ENCODE results near the gene WAPL. TPM values are rescaled to one million over a fixed set of nuclear protein-coding genes. Genes with fewer than 3 reads are reported as not detected.

WAPL gene
- total RNA-seq, 1 donor from 2014 or later, result 80.3 TPM

DNA sequence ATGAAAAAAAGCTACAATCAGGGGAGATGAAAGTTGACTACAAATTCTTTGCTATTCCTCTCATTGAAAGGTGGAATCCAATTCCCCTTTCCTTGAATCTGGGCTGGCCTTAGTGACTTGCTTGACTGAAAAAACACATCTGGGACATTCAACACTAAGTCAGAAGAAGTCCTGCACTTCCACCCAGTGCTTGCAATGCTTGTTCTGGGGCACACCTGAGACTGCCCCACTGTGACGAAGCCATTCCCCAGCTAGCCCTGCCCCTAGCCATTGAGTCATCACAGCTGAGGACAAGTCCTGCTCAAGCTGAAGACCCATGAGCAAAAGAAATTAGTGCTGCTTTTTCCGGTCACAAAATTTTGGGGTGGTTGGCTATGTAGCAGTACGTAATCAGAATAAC, 135.8 kb downstream of the WAPL start:
- no peak for DNase-seq

Small RNA genes lying within 50 kb of the gene (small RNA-seq; reads per million reads assigned to genes)
- not detected for gene RNU6-780P

Other genes starting within 250 kb of the WAPL start
- gene GRID1, start 155.0 kb downstream of the WAPL start, total RNA-seq, result 16.5 TPM
- not detected for gene OPN4, start 132.8 kb upstream of the WAPL start, total RNA-seq
- 0.16 TPM for gene LDB3, start 146.7 kb upstream of the WAPL start, total RNA-seq
- 64.6 TPM for gene BMPR1A, start 234.8 kb upstream of the WAPL start, total RNA-seq